ENCODE results near the gene GFOD1. TPM values are rescaled to one million over a fixed set of nuclear protein-coding genes. Genes with fewer than 3 reads are reported as not detected.

GFOD1 gene
- total and polyA plus RNA-seq, 7 donors: 2.3 to 18.3 (median 13.3) TPM

GRCh38 chr6:13495112-13495776, 7.8 kb upstream of the GFOD1 start:
- 86 to 87% methylated on average over 5 of the region's 5 CpGs for WGBS, 2 donors
- no peak for DNase-seq
- intact Hi-C loops (cut with DNase I): no loop called here

GRCh38 chr6:13494137-13494536, 6.7 kb upstream of the GFOD1 start:
- no peaks in the 10 kb centered on the region for H3K4me1 ChIP-seq
- intact Hi-C loops (cut with DNase I): no loop called here

More at GRCh38 chr6:13495112-13495776, 7.8 kb upstream of the GFOD1 start:
- no peaks in the 10 kb centered on the region for H3K36me3 ChIP-seq
- H3K9me3 ChIP-seq: no peaks in the 10 kb centered on the region
- TF ChIP-seq EP300 (IDR thresholded peaks at IDR 0.05) (no peak), POLR2AphosphoS5 (IDR thresholded peaks at IDR 0.05) (no peak), POLR2A (IDR thresholded peaks at IDR 0.05) (no peak), CTCF (IDR thresholded peaks at IDR 0.05) (no peak)
- H3K27me3 ChIP-seq: no peaks in the 10 kb centered on the region
- no peak overlapping the region for H3K4me3 ChIP-seq
- H3K4me1 ChIP-seq: no peaks in the 10 kb centered on the region
- no peak overlapping the region for H3K27ac ChIP-seq

GRCh38 chr6:13493147-13493546, 5.7 kb upstream of the GFOD1 start:
- TF ChIP-seq EP300 (IDR thresholded peaks at IDR 0.05) (no peak), POLR2A (IDR thresholded peaks at IDR 0.05) (no peak), POLR2AphosphoS5 (IDR thresholded peaks at IDR 0.05) (no peak), CTCF (IDR thresholded peaks at IDR 0.05) (no peak)
- Histone ChIP-seq H3K27me3 (no peaks in the 10 kb centered on the region), H3K9me3 (no peaks in the 10 kb centered on the region), H3K27ac (no peak overlapping the region), H3K4me1 (peaks cover 0 to 6% (median 5%) of the 10 kb centered on the region in 4 donors), H3K36me3 (no peaks in the 10 kb centered on the region), H3K4me3 (no peak overlapping the region)
- no peak for DNase-seq
- WGBS, 2 donors: 94 to 96% methylated on average over 3 of the region's 3 CpGs
- intact Hi-C loops (cut with DNase I): no loop called here

More at GRCh38 chr6:13494137-13494536, 6.7 kb upstream of the GFOD1 start:
- Histone ChIP-seq H3K4me3 (no peak overlapping the region), H3K9me3 (no peaks in the 10 kb centered on the region), H3K27me3 (no peaks in the 10 kb centered on the region), H3K36me3 (no peaks in the 10 kb centered on the region), H3K27ac (no peak overlapping the region)
- 57 to 60% methylated on average over 3 of the region's 3 CpGs for WGBS, 2 donors
- TF ChIP-seq POLR2A (IDR thresholded peaks at IDR 0.05): no peak
- no peak for TF ChIP-seq CTCF (IDR thresholded peaks at IDR 0.05)
- no peak for TF ChIP-seq EP300 (IDR thresholded peaks at IDR 0.05)
- no peak for TF ChIP-seq POLR2AphosphoS5 (IDR thresholded peaks at IDR 0.05)
- DNase-seq: no peak

- peaks cover 0 to 11% (median 7%) of the 10 kb centered on the region in 4 donors for H3K4me1 ChIP-seq
- no peaks in the 10 kb centered on the region for H3K9me3 ChIP-seq
- no peak overlapping the region for H3K27ac ChIP-seq
- no peak for DNase-seq
- no peaks in the 10 kb centered on the region for H3K27me3 ChIP-seq
- intact Hi-C loops (cut with DNase I): no loop called here
- TF ChIP-seq CTCF (IDR thresholded peaks at IDR 0.05): no peak
- WGBS, 2 donors: 92 to 96% methylated on average over 2 of the region's 2 CpGs
- H3K4me3 ChIP-seq: no peak overlapping the region
- no peaks in the 10 kb centered on the region for H3K36me3 ChIP-seq
These were observed 5.0 kb upstream of the GFOD1 start for GRCh38 chr6:13492357-13492756.

- 90% methylated on average over 3 of the region's 3 CpGs for WGBS, 2 donors
These were observed 4.1 kb upstream of the GFOD1 start for GRCh38 chr6:13491538-13491937.

More at GRCh38 chr6:13491538-13491937, 4.1 kb upstream of the GFOD1 start:
- Histone ChIP-seq H3K36me3 (no peaks in the 10 kb centered on the region), H3K4me1 (peaks cover 0 to 19% (median 7%) of the 10 kb centered on the region in 4 donors), H3K4me3 (no peak overlapping the region), H3K9me3 (no peaks in the 10 kb centered on the region), H3K27me3 (no peaks in the 10 kb centered on the region), H3K27ac (no peak overlapping the region)
- TF ChIP-seq EP300 (IDR thresholded peaks at IDR 0.05): no peak
- no peak for TF ChIP-seq CTCF (IDR thresholded peaks at IDR 0.05)
- no peak for TF ChIP-seq POLR2A (IDR thresholded peaks at IDR 0.05)
- TF ChIP-seq POLR2AphosphoS5 (IDR thresholded peaks at IDR 0.05): no peak
- no peak for DNase-seq
- intact Hi-C loops (cut with DNase I): no loop called here

Data from sigmoid colon (tissue), 7 donors.